ENCODE data around the gene PTMA. TPM values are rescaled to one million over a fixed set of nuclear protein-coding genes. Genes with fewer than 3 reads are reported as not detected.

Gene PTMA
- total RNA-seq: 652 and 743 TPM in 2 replicates

GRCh38 chr2:231707927-231708772 lies at the start of gene PTMA:
TSS of gene PTMA (plus strand) at chr2:231708525. CDS start at chr2:231708707, 182 bp downstream.

Small RNAs within 50 kb of the gene (small RNA-seq; reads per million reads assigned to genes)
- gene RF00015: not detected

Other genes starting within 250 kb of the PTMA start
- gene NCL, start 244.0 kb upstream of the PTMA start, total RNA-seq: 193 and 199 TPM in 2 replicates
- not detected in 2 replicates for gene NMUR1, start 178.1 kb upstream of the PTMA start, total RNA-seq
- not detected in 2 replicates for gene TEX44, start 115.7 kb upstream of the PTMA start, total RNA-seq
- 20.2 and 26.0 TPM in 2 replicates for gene PDE6D, start 72.8 kb downstream of the PTMA start, total RNA-seq
- gene COPS7B, start 77.9 kb downstream of the PTMA start, total RNA-seq: 17.8 and 18.0 TPM in 2 replicates
- not detected in 2 replicates for gene NPPC, start 217.9 kb downstream of the PTMA start, total RNA-seq